MM.1S (cell line): Measurements from ENCODE around the gene PPM1K.

Source experiments
- CTCF ChIP-seq: fragments of 300-600 bp; sonication (generic); IDR thresholded peaks from 2 replicates; pipeline ENCODE4 v1.5.1; 2016; ENCODE audit warnings: antibody characterized with exemption, low read length, mixed read lengths
- EZH2 ChIP-seq: fragments of 300-600 bp; sonication (generic); optimal IDR thresholded peaks from 2 replicates; pipeline ENCODE3; 2017; ENCODE audit warnings: low read depth, mild to moderate bottlenecking, antibody characterized with exemption, low read length, mixed read lengths
- EZH2phosphoT487 ChIP-seq: fragments of 300-600 bp; sonication (generic); IDR thresholded peaks from 2 replicates; pipeline ENCODE4 v1.6.1; 2018; ENCODE audit warnings: antibody characterized with exemption, low read length

- TF ChIP-seq CTCF: no peak
- no peak for TF ChIP-seq EZH2phosphoT487
- TF ChIP-seq EZH2: no peak
These were observed 68.0 kb downstream of the PPM1K start for GRCh38 chr4:88216395-88216794.
